Activated T-cell treated with anti-CD3 and anti-CD28 coated beads for 4 hours (primary cell): ENCODE results near the gene FNDC8.
"Not testable (repeated sequence)": the region's sequence is repeated elsewhere in the genome, so short reads cannot be mapped to it uniquely, and the experiment has no call there.

Source experiments
- DNase-seq: peaks from one replicate; pipeline ENCODE4 v3.0.0-alpha.2; 2020

Gene FNDC8

DNA sequence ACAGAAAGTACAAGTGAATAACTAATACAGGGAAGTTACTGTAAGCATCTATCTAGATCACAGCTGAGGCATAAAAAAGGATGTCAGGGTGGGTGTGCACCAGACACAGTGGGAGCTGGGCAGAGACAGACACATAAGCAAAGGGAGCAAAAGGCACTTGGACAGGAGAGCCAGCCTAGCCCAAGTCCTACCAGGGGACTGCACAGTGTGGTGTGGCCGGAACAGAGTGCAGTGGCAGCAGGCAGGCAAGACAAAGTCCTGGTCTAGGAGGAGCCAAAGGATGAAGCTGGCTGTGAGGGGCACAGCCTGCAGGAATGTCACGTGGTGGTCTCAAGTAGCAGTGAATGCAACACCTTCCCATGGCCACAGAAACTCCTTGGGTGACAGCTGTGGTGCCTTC, 23.6 kb upstream of the FNDC8 start:
- no peak for DNase-seq

DNA sequence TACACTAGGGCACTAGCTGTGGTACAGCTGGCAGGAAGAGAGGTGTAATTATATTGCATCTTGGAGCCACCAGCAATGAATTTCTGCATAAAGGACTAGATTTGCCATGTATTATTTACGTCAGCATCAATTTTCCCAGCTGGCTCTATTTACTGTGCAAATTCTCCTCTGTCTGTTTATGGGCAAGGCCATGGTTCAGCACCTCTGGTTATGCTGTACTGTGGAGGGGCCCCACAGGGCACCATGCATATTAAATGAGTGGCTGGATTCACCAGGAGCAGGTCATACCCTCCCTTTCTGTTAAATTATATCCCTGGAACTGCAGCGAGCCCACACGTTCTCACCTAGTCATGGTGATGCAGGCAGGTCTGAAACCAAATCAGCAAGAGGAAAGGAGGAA, 21.5 kb upstream of the FNDC8 start:
- no peak for DNase-seq

DNA sequence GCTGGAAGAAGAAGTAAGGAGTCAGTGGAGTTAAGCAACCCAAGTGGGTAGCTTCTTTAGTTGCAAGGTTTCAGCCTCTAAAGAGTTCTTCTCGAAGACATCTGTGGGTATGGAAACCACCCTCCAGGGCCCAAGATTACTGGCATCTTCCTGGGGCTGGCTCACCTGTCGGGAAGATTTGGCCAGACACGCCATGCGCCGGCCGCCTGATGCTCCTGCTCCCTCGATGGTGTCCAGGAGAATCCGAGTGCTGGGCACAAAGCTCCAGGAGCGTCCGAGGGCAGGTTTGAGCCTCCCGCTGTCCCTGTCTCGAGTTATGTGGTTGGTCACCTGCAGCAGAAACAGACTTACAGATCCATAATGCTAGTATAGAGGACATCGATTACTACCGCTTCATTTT, 20.4 kb upstream of the FNDC8 start:
- DNase-seq: no peak

DNA sequence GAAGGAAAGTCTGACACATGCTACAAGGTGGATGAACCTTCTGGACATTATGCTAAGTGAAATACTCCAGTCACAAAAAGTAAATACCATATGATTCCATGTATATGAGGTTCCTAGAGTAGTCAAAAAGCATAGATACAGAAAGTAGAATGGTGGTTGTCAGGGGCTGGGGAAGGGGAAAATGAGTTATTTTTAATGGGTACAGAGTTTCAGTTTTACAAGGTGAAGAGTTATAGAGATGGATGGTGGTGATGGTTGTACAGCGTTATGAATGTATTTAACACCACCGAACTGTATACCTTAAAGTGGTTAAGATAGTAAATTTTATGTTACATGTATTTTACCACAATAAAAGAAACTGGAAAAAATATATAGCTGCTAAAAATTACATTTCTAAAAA, 19.7 kb upstream of the FNDC8 start:
- DNase-seq: no peak

DNA sequence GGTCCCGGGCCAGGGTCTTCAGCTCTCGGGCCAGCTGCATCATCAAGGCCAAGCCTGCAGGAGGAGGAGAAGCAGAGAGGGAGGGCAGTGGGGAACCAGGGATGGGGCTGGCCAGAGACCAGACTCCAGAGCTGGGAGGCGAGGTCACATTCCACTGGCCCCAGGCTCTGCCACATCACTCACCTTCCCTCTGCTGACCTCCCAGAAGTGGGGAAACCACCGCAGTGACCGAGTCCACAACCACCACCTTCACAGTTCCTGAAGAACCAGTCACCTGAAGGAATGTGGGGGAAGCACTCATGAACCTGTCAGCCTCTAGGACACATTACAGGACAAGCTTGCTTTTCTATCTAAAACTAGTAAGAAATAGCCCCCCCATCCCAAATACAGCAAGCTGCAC, 18.1 kb upstream of the FNDC8 start:
- DNase-seq: no peak

DNA sequence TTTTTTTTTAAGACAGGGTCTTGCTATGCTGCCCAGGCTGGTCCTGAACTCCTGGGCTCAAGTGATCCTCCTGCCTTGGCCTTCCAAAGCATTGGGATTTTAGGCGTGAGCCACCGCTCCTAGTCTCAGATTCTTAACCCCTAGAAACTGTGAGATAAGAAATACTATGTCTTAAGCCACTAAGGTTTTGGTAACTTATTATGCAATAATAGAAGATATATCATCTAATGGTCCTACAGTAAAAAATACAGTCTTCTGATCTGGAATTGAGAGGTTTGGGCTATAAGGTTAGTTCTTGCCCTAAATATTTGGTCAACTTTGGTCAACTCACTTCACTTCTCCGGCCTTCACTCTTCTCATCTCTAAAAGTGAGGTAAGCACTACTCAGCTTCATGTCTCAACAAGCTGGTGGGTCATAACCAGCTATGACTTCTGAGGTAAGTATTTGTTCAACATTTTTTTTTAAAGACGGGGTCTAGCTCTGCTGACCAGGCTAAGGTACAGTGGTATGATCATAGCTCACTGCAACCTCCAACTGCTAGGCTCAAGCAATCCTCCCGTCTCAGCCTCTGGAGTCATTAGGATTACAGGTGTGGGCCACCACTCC, 16.5 kb upstream of the FNDC8 start:
- no peak for DNase-seq

DNA sequence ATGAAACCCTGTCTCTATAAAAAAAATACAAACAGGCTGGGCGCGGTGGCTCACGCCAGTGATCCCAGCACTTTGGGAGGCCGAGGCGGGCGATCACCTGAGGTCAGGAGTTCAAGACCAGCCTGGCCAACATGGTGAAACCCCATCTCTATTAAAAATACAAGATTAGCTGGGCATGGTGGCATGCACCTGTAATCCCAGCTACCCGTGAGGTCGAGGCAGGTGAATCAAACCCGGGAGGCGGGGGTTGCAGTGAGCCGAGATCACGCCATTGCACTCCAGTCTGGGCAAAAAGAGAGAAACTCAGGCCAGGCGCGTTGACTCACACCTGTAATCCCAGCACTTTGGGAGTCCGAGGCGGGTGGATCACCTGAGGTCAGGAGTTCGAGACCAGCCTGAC, 10.6 kb upstream of the FNDC8 start:
- not testable (repeated sequence) for DNase-seq

DNA sequence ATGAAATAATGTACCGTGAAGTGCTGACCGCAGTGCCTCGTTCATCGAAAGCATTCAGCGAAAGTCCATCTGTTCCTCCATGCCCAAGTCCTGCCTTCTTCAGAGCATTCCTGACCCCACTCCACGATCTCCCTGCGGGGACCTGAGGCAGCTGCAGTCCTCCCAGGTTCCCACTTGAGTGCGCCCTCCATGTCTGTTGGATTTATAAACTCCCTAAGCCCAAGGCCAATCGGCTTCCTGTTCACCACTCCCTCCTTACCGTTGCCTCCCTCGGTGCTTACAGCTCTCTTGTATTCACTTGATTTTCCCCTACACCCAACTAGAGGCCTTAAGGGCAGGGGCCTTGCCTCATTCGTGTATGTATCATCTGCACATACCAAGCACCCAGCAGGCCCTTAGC, 4.6 kb upstream of the FNDC8 start:
- DNase-seq: no peak

DNA sequence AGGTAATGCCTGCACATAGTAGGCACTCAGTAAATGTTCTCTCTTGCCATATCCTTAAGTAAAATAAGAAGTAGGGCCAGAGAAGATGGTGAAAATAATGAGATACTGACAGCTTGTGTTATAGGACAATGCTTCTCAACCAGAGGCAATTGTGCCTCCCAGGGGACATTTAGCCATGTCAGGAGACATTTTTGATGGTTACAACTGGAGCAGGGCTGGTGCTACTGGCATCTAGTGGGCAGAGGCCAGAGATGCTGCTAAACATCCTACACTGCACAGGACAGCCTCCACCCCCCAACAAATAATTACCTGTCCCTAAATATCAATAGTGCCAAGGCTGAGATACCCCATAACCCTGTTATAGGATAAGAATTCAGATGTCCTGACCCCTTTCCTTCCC, 3.4 kb upstream of the FNDC8 start:
- DNase-seq: no peak

DNA sequence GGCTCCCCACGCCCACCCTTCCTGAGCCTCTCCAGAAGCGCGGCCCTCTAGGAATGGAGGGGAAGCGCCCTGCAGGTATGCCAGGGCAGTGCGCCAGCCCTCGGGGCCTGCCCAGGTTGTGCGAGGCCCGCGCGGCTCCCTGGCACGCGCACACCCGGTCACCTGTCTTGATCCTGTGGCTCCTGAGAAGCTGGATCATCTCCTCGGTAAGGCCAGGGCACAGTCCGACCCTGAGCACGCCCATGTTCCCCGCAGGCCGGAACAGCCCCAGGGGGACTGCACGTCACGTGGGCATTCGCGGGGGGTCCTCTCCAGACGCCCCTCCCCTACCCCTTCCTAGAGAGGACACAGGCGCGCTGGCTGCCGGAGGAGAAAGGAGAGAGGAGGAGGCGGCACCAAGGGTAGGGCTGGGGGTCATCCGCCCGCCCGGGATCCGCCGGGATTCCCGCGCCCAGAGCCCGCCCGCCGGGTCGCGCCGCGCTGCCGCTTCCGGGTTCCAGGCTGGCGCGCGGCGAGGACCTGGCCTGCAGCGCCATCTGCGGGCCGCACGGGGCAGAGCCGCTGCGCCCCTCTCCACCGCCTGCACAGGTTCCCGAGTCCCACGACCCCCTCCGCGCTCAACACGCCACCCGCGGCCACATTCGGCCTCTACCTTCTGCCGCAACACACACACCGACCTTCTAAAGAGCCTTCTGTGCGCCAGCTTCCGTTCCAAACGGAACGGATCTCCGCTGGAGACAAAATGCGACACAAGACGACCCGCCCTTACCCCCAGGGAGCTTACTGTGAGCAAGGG, 1.8 kb upstream of the FNDC8 start, which contains the start of gene RAD51D:
RAD51D (minus strand) TSS at position 491 of the 796 bp plus-strand sequence; CDS start at position 244, 247 bp downstream.
- peak; percentile 68 for DNase-seq

DNA sequence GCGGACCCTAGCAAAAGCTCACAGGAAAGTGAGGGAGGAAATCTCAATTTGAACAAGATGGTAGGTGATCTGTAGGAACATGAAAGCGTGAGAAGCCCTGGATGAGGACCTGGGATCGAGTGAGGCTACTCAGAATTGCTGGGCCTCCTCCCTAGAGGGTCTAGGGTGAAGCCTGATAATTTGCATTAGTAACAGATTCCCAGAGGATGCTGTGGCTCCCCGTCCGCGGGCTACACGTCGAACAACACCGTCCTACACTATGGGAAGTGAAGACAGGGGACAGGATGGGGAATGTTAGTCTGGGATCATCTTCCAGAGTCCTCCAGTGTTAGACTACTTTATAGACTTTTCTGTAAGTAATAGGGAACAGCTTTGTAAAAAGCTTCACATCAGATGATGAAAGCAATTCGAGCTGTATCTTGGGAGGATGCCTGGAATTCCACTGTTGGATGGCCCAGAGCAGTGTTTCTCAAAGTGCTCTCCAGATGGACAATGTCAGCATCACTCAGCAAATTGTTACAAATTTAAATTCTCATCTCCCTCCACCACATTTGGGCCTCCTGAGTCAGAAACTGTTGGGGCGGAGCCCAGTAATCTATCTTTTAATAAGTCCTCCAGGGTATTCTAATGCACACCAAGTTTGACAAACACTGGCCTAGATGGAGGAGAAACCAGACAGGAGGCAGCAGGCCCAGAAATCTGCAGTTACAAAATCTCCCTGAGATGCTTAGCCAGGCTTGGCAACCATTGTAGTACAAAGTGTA, 6.5 kb downstream of the FNDC8 start:
- no peak for DNase-seq

DNA sequence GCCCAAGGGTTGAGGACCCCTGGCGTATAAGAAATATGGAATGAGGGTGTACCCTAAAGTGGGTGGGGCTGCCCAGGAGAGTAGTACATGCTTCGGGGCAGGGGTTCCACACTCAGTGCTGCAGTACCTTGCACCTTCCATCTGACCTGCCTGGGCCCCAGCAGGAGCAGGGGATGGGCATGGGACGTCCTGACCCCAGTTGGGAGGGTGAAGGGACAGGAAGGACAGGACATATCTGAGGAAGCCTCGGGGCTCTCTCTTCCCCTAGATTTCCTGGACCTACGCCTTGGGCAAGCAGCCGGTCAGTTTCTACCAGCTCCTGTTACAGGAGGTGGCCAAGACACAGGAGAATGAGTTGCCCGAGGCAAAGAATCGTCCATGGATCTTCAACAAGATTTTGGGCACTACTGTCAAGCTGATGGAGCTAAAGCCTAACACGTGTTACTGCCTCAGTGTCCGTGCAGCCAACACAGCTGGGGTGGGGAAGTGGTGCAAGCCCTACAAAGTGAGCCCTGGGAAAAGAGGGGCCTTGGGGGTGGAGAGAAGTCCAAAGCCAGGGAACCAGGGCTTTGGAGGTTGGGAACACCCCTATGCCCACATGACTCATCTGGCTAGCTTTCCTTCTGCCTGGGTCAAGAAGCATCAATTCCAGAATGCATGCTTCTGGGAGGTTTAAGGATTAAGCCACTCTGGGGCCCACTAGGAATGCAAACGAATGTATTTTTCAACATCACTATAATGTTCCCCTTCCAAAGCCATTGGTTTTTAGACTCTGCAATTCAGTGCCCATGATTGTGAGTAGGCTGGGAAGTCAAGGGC, 7.9 kb downstream of the FNDC8 start:
- no peak for DNase-seq

DNA sequence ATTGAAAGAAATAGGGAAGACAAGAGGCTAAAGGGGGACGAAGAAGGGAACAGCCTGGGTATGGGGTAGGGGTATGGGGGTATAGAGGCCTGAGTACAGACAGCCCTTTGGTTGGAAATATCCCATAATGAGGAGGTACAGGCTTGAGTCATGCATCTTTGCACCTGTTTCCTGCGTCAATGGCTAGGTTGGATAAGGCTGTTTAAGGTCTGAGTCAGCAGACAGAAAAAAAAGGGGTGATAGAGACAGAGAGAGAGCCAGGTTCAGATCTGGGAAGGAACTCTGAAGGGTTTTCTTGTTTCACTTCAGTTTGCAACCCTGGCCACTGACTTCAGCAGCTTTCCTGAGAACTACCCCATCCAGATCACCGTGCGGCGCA, 8.5 kb downstream of the FNDC8 start:
- no peak for DNase-seq

DNA sequence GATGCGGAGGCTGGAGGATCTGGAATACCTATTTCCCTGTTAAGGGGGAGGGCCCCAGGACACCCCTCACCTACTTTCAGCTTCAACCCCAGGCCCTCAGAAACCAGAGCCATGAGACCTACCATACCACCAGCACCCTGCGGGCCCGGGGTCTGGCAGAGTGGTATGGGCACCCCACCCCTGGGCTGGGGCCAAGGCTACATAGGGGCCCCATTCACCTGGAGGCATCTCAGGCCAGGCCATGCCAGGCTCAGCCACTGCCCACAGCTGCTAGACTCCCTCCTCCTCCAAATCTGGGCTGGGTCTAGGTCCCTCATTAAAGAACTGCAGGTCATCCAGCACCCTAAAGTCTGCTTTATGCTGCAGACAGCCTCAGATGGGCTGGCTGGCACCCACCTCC, 9.0 kb downstream of the FNDC8 start:
- no peak for DNase-seq

DNA sequence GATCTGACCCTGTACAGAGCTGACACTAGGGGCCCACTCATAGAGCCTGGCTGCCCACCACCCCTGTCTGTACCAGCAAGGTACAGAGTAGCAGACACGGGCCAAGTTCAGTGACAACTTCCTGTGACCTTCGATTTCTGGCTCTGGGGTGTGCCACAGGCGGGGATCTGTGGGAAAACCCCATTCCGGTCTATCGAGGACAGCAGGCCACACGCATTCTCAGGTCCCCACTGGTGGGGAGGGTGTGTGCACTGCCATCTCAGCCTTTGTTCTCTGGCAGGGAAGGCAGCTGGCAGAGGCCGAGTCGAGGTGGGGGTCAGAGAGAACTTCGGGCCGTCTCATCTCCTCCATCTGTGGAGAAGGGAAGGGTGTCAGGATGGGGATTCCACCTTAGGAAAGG, 10.7 kb downstream of the FNDC8 start:
- no peak for DNase-seq

DNA sequence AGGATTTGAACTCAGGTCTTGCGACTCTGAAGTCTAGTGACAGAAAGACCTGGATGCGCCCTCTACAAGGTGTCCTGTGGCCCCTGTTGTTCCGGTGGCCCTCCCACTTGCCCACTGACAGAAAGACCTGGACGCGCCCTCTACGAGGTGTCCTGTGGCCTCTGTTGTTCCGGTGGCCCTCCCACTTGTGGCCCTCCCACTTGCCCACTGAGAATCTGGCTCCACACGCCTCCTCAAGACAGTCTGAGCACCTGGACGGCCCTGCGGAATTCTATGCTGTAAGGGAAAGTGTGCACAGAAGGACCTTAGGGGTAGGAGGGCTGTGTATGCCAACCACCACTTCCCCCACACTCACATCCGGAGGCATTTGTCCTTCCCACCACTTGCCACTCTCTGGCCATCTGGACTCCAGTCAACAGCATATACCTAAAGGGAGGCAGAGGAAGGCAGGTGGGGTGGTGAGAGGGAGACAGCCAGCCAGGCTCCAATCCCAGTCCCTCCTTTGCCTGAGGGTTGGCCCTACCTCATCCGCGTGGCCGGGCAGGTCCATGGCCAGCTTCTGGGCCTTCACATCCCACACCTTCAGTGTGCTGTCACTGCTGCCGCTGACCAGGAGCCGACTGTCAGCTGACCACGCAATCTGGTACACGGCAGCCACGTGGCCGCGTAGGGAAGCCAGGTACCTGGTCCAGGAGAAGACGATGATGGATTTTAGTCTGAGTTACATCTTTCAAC, 11.6 kb downstream of the FNDC8 start:
- no peak for DNase-seq

DNA sequence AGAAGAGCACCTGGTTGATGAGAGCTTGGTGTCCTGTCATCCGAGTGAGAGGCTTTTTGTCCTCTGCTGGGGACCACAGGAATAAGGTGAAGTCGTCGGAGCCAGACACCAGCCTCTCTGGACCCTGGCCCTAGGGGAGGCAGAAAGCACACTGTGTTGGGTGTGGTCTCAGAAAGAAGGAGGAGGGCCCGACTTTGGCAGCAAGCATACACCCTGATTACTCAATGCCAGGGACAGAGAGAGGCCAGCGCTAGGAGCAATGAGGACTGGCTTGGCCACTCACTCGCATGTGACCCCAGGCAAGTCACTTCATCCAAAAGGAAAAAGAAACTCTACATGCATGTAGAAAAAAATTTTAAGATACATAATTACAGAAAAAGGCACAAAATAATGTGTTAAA, 13.9 kb downstream of the FNDC8 start:
- DNase-seq: no peak

DNA sequence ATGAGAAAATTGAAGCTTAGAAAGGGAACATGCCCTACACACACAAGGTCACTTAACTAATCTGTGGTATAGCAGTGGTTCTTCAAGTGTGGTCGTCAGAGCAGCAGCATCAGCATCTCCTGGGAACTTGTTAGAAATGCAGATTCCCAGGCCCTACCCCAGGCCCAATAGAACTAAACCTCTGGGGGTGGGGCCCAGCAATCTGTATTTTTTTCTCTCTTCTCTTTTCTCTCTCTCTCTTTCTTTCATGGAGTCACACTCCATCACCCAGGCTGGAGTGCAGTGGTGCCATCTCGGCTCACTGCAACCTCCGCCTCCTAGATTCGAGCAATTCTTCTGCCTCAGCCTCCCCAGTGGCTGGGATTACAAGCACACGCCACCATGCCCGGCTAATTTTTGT, 16.8 kb downstream of the FNDC8 start:
- DNase-seq: no peak

DNA sequence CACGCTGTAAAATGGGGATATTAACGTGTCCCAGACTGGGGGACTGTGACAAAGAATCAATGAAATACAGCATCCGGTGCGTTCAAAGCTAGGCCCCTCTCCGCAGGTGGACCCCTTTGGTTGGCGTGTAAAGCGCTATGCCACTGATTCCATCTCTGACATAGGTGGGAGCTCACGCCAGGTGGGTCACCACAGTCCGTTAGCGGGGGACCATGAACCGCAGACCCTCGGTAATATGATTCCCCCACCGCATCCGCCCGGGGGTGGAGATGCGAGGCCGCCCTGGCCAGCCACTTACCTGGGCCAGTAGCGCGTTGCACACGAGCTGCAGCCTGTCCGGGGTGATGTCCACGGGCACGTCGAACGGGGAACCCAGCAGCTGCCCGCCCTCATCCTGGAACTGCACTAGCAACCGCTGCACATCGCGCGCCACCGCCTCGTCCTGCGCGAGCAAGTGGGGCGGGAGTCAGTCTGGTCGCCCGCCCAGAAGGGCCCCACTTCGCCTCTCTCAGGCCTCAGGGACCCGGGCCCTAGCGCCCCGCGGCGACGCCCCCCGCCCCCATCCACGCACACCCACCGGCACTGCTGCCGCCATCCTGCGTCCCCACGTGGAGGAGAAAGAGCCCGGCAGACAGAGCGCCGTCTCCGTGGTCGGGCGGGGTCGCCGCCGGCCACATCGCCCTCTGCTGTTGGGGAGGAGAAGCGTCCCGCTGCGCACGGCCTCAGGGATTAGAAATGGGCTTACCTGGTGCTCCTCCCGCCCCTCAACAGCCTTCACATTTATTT, 20.5 kb downstream of the FNDC8 start, which contains the start of gene NLE1:
NLE1 (minus strand) TSS at position 623 of the 786 bp plus-strand sequence; CDS start at position 595, 28 bp downstream.
- DNase-seq: peak; percentile 85

DNA sequence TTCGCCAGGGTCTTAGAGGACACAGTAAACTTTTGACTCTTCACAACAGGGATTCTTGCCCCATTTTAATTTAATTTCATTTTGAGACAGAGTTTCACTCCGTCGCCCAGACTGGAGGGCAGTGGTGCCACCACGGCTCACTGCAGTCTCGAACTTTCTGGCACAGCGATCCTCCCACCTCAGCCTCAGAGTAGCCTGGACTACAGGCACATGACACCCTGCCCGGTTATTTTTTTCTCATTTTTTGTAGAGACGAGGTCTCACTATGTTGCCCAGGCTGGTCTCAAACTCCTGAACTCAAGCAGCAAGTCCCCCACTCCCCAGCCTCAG, 21.0 kb downstream of the FNDC8 start:
- no peak for DNase-seq

DNA sequence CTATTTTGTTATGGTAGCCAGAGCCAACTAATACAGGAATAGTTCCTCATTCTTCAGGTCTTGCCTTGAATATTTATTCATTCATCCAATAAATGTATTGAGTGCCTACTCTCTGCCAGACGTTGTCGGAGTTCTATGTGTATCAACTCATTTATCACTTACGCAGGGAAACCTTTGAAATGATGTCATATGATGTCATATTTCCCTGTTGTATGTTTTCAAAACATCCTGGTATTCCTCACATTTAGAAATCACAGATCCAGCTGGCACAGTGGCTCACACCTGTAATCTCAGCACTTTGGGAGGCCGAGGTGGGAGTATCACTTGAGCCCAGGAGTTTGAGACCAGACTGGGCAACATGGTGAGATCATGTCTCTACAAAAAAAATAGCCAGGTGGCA, 23.4 kb downstream of the FNDC8 start:
- DNase-seq: no peak
